ENCODE results near the gene EGR2. TPM values are rescaled to one million over a fixed set of nuclear protein-coding genes. Genes with fewer than 3 reads are reported as not detected.

Gene EGR2
- 6.1 and 9.4 TPM in 2 replicates for total RNA-seq

DNA sequence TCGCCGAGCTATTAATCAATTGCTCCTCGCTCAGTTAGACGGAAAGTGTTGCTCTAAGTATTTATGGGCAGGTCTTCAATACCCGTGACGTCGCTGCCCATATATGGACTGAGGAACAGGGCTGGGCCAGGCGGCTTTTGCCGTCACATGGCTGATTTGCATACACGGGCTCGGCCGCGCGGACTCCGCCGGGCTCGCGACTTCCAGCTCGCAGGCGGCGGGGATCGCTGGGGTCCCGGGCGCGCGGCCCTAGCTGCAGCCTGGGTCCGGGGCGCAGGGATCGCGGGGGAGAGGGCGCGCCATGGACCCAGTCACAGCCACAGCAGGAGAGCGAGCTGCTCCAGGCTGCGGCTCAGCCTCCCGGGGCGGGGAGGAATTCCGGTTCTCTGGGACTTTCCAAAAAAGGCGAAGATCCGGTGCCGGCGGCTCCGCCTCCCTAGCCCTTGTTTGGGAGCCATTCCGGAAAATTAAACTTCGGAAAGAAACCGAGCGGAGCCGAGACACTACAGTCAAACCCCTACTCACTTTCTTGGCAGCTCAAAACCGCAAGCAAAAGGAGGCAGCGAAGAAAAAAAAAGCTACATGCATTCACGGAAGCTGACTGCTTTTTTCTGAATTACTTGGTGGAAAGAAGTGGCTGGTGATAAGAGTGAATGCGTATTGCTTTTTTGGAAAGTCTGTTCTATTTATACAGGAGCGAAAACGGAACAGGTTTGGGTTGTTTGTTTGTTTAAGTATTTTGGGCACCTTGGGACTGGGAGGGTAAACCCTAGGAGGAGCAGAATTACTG, at the start of gene EGR2:
Gene EGR2, minus strand, starts transcription at position 36 of the 790 bp plus-strand sequence. CDS start 337 bp downstream, outside the sequence.
- ATAC-seq (ENCODE audit: low read depth) = peak; percentile 75
- peaks cover 8% of the 10 kb centered on the region for H3K27me3 Mint-ChIP-seq
- H3K27ac Mint-ChIP-seq = peak within 1 kb of the TSS; percentile 94
- TF ChIP-seq, protein P1, sequence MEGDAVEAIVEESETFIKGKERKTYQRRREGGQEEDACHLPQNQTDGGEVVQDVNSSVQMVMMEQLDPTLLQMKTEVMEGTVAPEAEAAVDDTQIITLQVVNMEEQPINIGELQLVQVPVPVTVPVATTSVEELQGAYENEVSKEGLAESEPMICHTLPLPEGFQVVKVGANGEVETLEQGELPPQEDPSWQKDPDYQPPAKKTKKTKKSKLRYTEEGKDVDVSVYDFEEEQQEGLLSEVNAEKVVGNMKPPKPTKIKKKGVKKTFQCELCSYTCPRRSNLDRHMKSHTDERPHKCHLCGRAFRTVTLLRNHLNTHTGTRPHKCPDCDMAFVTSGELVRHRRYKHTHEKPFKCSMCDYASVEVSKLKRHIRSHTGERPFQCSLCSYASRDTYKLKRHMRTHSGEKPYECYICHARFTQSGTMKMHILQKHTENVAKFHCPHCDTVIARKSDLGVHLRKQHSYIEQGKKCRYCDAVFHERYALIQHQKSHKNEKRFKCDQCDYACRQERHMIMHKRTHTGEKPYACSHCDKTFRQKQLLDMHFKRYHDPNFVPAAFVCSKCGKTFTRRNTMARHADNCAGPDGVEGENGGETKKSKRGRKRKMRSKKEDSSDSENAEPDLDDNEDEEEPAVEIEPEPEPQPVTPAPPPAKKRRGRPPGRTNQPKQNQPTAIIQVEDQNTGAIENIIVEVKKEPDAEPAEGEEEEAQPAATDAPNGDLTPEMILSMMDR (IDR thresholded peaks at IDR 0.05) = no peak
- peaks cover 56% of the 10 kb centered on the region for H3K4me1 Mint-ChIP-seq
- H3K36me3 Mint-ChIP-seq (ENCODE audit: low read depth) = peaks cover 15% of the 10 kb centered on the region
- ChIA-PET POLR2A (interaction anchor here (0.6 to 6.4 kb wide), 22 partner anchors 11 to 916 kb away, joined by 3 to 68 read pairs (median 4); partner anchors contain the start of genes ADO and NRBF2), CTCF (interaction anchor here (0.8 to 10.6 kb wide), 22 partner anchors 10 to 904 kb away, joined by 3 to 171 read pairs (median 5); partner anchors contain the start of gene ADO)
- peak within 1 kb of the TSS; percentile 92 for H3K4me3 Mint-ChIP-seq
- DNase-seq = peak; percentile 96
- intact Hi-C loops (cut with micrococcal nuclease) = loop anchor here (1.0 to 10.0 kb wide), 18 partner anchors 12 to 1679 kb away; partner anchors contain the start of genes ADO, NRBF2, REEP3 and RTKN2
- no peaks in the 10 kb centered on the region for H3K9me3 Mint-ChIP-seq

DNA sequence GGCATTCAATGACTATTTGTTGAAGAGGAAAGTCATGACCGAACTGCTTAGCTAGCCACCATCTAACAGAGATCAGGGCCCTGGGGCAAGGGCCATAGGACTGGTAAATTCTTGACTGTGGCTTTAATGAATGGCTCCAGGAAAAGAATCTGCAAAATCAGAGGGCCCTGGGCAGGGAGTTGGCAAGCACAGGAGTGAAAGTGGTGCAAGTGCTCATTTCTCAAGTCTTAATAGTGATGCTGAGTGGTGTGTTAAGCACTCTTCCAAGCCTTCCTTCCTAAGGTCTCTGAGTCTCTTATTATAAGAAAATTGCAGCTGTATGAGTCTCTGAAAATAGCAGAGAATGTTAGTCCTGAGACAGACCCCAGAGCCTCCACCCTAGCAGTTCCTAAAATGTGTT, 46.3 kb upstream of the EGR2 start:
- intact Hi-C loops (cut with micrococcal nuclease) = no loop called here
- Mint-ChIP-seq H3K4me1 (peaks cover 10% of the 10 kb centered on the region), H3K9me3 (no peaks in the 10 kb centered on the region), H3K36me3 (ENCODE audit: low read depth) (no peaks in the 10 kb centered on the region), H3K4me3 (no peak overlapping the region), H3K27ac (no peak overlapping the region), H3K27me3 (no peaks in the 10 kb centered on the region)
- ChIA-PET POLR2A (no interaction called here), CTCF (no interaction called here)
- no peak for ATAC-seq (ENCODE audit: low read depth)
- no peak for DNase-seq
- TF ChIP-seq, protein P1 (IDR thresholded peaks at IDR 0.05) = no peak

DNA sequence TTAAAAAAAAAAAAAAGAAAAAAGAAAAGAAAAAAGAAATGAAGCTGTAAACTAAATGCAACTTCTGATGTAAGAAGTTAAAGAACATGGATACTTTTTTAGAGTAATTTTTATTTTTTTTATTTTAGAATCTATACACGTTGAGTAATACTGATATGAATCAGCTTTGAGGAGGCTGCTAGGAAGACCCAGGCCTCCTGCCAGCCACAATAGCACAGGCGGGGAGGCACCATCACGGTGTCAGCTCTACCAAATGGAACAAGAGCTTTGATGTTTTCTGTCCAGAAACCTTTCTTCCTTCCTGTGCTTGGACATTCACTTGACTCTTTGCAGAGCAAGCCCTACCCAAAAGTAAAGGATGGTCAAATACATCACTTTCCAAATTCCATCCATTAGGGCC, 45.3 kb upstream of the EGR2 start:
- Mint-ChIP-seq H3K4me3 (no peak overlapping the region), H3K27ac (no peak overlapping the region), H3K27me3 (no peaks in the 10 kb centered on the region), H3K36me3 (ENCODE audit: low read depth) (no peaks in the 10 kb centered on the region), H3K9me3 (no peaks in the 10 kb centered on the region), H3K4me1 (peaks cover 11% of the 10 kb centered on the region)
- DNase-seq (no peak), ATAC-seq (ENCODE audit: low read depth) (no peak)
- POLR2A ChIA-PET = interaction anchor here (0.7 kb wide), 1 partner anchor 126 kb away, joined by 4 read pairs; no protein-coding TSS in a partner anchor
- TF ChIP-seq, protein P1 (IDR thresholded peaks at IDR 0.05) = no peak
- CTCF ChIA-PET = no interaction called here
- intact Hi-C loops (cut with micrococcal nuclease) = no loop called here

DNA sequence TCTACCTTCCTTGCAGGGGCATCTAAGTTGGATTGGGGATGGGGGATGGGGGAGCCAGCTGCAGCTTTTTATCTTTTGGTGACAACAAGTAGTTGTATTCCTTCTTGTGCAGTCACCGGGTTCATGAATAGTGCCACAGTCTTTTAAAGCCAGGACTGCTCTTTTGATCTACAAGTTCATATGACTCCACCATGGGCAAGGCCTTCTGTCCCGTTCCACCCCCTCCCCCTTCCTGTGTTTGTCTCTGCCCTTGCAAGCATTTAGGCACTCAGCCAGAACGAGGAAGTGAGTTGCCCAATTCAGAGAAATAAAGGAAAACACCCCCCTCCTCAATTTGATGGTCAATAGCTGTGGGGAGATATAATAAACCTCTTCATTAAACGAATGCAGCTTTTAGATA, 44.8 kb upstream of the EGR2 start:
- Mint-ChIP-seq H3K36me3 (ENCODE audit: low read depth) (no peaks in the 10 kb centered on the region), H3K27ac (no peak overlapping the region)

DNA sequence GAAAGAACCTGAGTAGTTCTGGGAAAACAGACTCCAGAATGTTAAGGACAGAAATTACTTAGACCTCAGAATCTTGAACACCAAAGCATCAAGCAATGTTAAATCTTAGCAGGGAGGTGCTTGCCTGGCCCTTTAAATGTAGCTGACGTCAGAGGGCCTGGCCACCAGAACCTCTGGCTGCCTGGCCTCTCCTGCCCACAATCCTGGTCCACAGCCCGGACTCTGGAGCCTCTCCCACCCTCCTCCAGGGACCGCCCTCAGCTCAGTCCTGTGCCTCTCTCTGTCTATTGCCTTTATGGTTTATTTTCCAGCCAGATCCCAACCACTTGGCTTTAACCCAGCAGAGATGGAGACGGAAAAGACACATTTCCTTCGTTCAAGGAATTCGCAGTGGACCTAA, 42.2 kb upstream of the EGR2 start:
- peaks cover 20% of the 10 kb centered on the region for H3K4me1 Mint-ChIP-seq

More for the DNA sequence above, 44.8 kb upstream of the EGR2 start:
- intact Hi-C loops (cut with micrococcal nuclease) = no loop called here
- Mint-ChIP-seq H3K4me3 (no peak overlapping the region), H3K27me3 (no peaks in the 10 kb centered on the region), H3K4me1 (peaks cover 11% of the 10 kb centered on the region), H3K9me3 (no peaks in the 10 kb centered on the region)
- no peak for ATAC-seq (ENCODE audit: low read depth)
- POLR2A ChIA-PET = no interaction called here
- CTCF ChIA-PET = no interaction called here
- TF ChIP-seq, protein P1 (IDR thresholded peaks at IDR 0.05) = no peak
- DNase-seq = no peak

More for the DNA sequence above, 42.2 kb upstream of the EGR2 start:
- DNase-seq = no peak
- TF ChIP-seq, protein P1 (IDR thresholded peaks at IDR 0.05) = no peak
- ATAC-seq (ENCODE audit: low read depth) = no peak
- CTCF ChIA-PET = no interaction called here
- no peak overlapping the region for H3K4me3 Mint-ChIP-seq
- H3K9me3 Mint-ChIP-seq = no peaks in the 10 kb centered on the region
- H3K36me3 Mint-ChIP-seq (ENCODE audit: low read depth) = no peaks in the 10 kb centered on the region
- H3K27me3 Mint-ChIP-seq = no peaks in the 10 kb centered on the region
- intact Hi-C loops (cut with micrococcal nuclease) = no loop called here
- POLR2A ChIA-PET = no interaction called here
- no peak overlapping the region for H3K27ac Mint-ChIP-seq
